GDM1 (cell line): ENCODE data around the gene WFDC1.
"Not testable (repeated sequence)": the region's sequence is repeated elsewhere in the genome, so short reads cannot be mapped to it uniquely, and the experiment has no call there.

Experiments used
- DNase-seq: peaks from one replicate; lab custom pipeline; 2025; lab: John Stamatoyannopoulos, UW

Gene WFDC1

DNA sequence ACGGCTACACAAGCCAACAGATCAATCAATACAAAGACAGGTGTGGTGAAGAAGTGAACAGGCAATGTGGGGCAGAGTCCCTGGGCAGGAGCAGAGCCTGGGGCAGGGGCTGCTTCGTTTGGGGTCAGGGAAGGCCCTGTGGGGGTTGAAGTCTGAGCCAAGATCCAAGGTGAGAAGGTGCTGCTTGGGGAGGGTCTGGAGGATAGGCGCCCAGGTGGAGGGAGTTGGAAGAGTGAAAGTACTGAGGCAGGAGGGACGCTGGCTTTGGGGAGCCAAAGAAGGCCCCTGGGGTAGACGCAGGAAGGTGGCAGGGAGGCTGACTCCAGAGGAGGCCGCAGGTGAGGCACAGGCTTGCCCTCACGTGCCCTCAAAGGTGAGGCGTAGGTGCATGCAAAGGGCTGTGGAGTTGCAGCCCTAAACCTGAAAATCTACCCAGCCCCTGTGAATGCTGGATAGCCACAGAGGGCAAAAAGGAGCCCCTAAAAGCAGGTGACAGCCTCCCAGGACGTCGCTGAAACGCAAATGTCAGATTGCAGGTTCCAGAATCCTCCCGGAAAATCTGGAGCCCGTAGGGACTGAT, 33.3 kb downstream of the WFDC1 start:
- DNase-seq: no peak

DNA sequence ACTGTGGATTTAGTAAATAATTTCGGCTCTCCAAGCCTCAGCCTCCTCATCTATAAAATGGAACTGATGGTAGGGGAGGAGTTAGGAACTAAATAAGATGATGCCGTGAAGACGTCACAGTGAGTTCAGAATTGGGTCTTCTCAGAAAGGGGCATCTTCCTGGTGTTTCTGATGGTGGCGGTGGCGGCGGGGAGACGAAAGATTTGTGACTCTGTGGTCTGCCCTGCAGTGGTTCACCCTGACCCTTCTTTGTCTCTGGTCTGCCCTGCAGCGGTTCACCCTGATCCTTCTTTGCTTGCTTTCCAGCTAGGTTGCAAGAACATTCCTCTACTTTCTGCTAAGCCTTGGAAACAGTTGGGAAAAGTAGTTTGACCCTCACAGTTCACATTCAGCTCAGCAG, 34.3 kb downstream of the WFDC1 start:
- DNase-seq: no peak

- DNase-seq: no peak
Measured at GRCh38 chr16:84329843-84330684, 35.4 kb downstream of the WFDC1 start.

GRCh38 chr16:84330685-84331050, 36.0 kb downstream of the WFDC1 start:
- no peak for DNase-seq

DNA sequence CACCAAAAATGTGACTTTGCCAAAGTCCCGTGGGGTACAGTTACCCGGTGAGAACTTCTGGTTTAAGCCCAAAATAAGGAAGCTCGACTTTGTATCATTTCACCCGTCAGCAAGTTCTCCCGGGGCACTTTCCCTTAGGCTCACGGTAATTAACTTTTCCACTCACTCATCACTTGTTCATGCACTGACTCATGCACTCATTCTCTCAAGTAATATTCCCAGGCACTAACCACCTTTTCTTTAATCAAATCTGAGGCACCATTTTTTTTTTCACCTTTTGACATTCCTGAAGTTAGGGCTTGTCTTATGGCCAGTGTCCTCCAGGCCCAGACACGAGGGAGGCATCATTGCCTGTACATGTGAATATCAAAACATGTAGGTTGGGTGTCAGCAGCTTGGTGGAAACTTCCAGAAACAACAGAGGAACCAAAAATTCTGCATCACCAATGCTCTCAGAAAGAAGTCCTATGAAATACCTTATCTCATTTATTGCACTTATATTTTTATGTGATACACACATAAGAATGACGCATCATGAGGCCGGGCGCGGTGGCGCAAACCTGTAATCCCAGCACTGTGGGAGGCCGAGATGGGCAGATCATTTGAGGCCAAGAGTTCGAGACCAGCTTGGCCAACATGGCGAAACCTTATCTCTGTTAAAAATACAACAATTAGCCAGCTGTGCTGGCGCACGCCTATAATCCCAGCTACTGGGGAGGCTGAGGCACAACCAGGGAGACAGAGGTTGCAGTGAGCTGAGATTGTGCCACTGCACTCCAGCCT, 37.5 kb downstream of the WFDC1 start:
- no peak for DNase-seq

- DNase-seq: no peak
Measured at GRCh38 chr16:84332975-84333684, 38.5 kb downstream of the WFDC1 start.

DNA sequence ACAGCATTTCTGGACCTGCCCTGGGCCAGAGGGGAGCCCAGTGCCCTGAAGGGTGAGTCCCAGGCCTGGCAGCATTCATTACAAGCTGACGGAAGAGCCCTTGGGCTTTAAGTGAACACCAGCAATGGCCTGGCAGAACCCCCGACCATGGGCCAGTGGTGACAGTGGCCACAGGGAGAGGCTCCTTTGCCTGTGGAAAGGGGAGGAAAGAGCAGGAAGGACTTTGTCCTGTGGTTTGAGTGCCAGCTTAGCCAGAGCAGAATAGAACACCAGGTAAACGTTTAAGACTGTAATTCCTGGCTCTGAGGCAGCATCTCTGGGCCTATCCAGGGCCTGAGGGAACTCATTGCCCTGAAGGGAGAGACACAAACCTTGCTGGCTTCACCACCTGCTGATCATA, 39.4 kb downstream of the WFDC1 start:
- no peak for DNase-seq

GRCh38 chr16:84334482-84334881, 39.8 kb downstream of the WFDC1 start:
- DNase-seq: no peak

DNA sequence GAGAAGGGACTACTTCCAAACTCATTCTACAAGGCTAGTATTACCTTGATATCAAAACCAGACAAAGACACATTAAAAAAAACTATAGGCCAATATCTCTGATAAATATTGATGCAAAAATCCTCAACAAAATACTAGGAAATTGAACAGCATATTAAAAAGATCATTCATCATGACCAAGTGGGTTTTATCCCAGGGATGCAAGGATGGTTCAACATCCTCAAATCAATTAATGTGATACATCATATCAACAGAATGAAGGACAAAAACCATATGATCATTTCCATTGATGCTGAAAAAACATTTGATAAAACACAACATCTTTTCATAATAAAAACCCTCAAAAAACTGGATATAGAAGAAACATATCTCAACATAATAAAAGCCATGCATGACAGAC, 42.6 kb downstream of the WFDC1 start:
- DNase-seq: not testable (repeated sequence)

- no peak for DNase-seq
Measured at GRCh38 chr16:84339311-84339710, 44.6 kb downstream of the WFDC1 start.

DNA sequence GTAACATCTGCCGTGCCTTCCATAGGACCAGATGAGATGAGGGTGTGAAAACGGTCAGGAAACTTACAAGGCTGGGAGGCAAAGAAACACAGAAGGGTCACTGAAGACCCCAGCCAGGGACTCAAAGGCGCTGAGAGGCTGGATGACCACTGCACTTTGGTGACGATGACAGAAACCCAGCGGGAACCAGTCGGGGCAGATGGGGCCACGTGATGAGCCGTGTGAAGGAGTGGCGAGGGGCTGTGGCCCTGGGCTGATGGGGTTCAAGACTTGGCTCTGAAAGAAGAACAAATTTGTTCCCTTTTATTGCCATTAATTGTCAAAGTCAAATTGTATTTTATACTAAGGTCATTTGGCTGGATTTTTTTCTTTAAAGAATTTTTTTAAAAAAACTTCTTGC, 45.1 kb downstream of the WFDC1 start:
- no peak for DNase-seq

GRCh38 chr16:84340325-84341040, 45.8 kb downstream of the WFDC1 start:
- no peak for DNase-seq

DNA sequence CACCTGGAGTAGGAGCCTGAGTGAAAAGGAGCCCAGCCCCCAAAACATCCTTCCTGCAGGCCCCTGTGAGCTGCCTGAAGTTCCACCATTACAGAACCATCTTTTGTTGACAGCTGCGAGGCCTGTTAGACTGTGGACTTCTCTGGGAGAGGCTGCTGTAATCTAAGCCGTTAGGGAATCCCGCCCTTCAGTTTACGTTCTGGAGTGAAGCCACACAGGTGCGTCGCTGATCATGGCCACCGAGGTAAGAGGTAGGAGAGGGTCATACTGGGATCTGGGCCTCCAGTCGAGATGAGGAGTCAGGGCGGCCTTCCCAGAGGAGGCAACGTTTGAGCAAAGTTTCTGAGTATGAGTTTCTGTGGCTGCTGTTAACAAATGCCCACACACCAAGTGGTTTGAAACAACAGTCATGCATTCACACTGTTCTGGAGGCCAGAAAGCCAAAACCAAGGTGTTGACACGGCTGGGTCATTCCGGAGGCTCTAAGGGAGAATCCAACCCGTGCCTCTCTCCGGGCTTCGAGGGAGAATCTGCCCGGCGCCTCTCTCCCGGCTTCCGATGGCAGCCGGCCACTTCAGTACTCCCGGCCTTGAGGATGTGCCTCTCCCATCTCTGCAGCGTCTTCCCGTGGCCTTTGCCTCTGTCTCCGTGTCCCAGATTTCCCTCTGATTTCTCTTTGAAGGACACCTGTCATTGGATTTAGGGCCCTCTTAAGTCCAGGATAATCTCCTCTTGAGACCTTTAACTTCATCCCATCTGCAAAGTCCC, 47.0 kb downstream of the WFDC1 start:
- DNase-seq: no peak

GRCh38 chr16:84343800-84344199, 49.1 kb downstream of the WFDC1 start:
- DNase-seq: not testable (repeated sequence)

DNA sequence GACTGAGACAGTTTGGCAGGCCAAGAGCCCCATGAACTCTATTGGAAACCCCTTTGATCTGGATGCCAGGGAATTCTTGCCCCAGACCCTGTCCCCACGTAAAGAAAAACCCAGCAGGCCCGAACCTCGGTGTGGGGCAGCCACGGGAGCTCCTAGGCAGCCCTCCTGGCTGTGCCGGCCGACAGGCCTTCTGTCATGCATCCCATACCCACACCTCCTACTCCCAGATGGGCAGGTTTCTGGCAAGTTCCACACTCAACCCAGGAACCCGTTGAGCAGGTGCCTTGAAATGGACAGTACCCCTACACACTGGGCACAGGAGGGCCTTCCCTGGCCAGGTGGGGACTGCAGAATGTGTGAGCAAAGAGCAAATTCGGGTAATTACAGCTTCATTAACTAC, 50.1 kb downstream of the WFDC1 start:
- no peak for DNase-seq

DNA sequence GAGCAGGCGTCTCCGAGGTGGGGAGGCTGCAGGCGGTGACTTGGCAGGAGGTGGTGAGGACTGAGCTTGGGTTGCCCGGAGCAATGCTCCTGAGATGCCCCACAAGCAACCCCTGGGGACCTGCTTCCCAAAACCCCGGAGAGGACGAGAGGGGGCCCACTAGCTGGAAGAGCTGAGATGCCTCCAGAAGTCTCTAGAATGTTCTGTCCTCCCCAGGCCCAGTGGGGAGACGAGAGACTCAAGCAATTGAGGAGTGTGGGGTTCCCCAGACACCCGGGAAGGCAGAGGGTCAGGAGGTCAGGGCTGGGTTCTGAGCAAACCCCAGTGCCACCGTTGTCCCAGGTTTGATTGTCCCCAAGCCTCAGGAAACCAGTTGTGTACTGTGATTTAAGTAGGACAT, 52.5 kb downstream of the WFDC1 start:
- no peak for DNase-seq

GRCh38 chr16:84348386-84348888, 53.8 kb downstream of the WFDC1 start:
- DNase-seq: no peak

GRCh38 chr16:84349862-84350684, 55.4 kb downstream of the WFDC1 start:
- DNase-seq: no peak

DNA sequence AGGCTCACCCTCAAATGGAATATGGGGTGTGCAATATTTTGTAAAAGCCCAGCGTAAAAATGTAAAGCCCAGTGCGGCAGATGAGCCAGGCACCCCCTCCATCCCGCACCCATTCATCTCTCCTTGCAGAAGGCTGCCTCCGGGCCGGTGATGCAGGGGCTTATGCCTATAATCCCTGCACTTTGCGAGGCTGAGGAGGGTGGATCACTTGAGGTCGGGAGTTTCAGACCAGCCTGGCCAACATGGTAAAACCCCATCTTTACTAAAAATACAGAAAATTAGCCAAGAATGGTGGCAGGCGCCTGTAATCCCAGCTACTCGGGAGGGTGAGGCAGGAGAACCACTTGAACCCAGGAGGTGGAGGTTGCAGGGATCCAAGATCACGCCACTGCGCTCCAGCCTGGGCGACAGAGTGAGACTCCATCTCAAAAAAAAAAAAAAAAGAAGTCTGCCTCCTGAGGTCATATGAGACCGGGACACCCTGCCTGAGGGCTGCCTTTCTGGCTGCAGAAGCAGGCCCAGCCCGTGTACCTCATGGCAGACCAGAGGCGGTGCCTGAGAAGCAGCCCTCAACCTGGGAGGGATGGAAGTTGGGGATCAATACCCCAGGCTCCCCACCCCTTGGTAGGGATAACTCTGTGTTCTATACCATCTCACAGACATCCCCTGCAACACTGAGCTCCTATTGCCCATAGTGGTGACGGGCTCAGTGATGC, 56.2 kb downstream of the WFDC1 start:
- DNase-seq: no peak
